Middle frontal gyrus (tissue), 1 donor: ENCODE data around the gene SIRT6.
"Not testable (repeated sequence)": the region's sequence is repeated elsewhere in the genome, so short reads cannot be mapped to it uniquely, and the experiment has no call there.

Experiments used
- DNase-seq: peaks from one replicate; pipeline ENCODE4 v3.0.0-alpha.2; 2015; ENCODE audit warnings: low spot score; ENCODE audit errors: extremely low spot score

Gene SIRT6

DNA sequence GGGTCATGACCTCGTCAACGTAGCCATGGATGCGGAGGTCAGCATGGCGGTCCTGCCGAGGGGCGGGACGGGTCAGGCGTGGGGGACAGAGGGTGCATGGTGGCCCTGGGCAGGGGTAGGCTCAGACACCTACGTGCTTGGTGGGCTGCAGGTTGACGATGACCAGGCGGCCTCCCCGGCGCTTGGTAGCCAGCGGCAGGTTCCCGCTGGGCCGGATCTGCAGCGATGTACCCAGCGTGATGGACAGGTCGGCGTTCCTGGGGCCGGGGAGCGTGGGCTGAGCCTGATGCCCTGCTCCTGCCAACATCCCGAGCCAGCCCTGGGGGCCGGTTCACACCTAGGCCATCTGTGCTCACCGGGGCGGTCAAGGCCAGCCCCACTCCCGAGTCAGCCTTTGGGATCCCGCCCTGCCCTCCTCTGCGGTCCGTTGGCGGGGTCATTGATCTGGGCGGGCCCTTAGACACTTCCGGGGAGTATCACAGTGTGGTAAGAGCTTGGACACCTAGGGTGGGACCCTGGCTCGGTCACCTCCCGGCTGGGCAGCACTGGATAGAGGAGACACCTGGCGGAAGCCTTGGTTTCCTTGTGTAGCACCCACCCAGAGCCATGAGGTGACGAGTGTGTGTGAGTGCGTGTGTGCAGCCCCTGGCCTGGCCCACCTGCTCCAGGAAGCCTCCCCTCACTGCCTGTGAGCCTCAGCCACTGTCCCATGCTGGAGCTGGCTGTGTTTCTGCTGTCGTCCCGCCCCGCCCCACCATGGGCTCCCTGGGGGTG, 7.3 kb downstream of the SIRT6 start:
- DNase-seq, result no peak

DNA sequence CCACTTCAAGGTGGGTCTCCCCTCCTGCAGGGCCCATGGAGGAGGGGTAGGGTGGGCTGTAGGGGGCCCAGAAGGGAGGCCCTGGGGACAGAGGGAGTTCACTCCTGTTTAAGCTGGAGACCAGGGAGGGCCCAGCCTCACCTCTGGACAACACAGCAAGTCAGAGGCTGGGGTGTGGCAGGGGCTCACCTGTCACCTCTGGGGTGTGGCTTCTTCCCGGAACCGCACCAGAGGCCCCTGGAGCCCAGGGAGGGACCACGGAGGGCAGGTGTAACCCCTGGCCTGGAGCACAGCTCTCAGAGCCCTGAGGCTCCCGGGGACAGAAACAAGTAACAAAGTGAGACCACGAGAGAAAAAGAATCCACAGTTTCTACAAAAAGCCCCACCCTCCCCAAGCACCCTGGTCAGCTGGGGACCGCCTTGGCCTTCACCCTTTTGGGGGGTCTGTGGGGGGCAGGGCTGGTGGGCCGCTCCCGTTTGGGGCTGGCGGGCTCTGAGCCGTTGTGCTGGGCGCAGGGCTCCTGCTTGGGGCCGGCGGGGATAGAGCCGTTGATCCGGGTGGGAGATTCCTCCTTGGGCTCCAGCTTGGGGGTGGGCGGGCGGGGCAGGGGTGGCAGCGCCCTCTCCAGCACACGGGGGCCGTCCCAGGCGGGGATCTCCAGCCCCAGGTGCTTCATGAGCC, 8.0 kb downstream of the SIRT6 start:
- DNase-seq, result no peak

- no peak for DNase-seq
Measured at GRCh38 chr19:4173479-4174212, 8.7 kb downstream of the SIRT6 start.

DNA sequence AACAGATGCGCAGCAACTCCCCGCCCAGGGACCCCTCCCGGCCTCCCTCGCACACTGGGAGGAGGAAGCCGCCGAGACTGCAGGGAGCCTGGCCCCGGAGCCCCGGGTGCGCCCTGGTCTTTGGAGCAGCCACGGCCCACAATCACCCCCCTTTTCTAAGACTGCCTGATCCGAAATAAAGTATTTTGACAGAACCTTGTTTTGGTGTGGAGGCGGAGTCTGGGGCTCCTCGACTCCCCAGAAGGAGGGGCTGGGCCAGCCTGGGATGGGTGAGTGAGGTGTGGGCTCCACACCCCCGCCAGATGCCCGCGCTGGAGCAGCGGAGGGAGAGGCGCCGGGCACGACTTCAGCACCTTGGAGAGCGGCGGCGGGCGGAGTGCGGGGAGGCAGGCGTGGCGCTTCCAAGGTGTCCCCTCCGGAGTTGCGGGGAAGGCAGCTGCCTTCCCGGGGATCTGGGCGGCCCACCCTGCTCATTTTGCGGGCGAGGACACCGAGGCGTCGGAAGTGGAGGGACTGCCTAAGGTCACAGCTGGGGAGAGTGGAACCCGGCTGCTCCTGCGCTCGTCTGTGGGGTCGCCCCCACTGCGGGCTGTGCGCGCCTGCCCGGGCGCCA, 9.4 kb downstream of the SIRT6 start:
- no peak for DNase-seq

- no peak for DNase-seq
Measured at GRCh38 chr19:4171676-4172075, 10.7 kb downstream of the SIRT6 start.

DNA sequence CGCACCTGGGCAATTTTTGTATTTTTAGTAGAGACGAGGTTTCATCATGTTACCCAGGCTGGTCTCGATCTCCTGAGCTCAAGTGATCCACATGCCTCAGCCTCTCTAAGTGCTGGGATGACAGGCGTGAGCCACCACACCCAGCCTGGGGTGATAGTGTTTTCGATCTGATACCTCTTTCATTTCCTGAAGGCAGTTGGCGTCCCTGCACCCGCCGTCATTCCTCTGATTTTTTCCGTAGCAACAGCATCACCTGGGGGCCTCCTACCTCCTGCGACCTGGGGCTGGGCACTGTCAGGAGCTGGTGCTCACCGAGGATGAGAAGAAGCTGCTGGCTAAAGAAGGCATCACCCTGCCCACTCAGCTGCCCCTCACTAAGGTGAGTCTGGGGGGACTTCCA, 18.1 kb downstream of the SIRT6 start:
- DNase-seq, result no peak

GRCh38 chr19:4161415-4162077, 20.8 kb downstream of the SIRT6 start:
- no peak for DNase-seq

DNA sequence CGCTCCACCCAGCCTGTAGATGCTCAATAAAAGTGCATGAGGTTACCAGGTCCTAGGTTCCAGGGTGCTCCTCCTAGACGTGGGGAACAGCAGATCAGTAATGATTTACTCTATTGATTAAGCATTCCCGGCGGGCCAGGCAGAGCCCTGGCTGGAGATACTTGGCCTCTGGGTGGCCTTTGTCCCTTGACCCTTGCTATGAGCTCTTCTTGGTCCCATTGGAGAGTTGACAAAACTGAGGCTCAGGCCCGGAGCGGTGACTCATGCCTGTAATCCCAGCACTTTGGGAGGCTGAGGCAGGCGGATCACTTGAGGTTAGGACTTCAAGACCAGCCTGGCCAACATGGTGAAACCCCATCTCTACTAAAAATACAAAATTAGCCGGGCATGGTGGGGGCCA, 24.4 kb downstream of the SIRT6 start:
- not testable (repeated sequence) for DNase-seq

GRCh38 chr19:4157164-4157563, 25.2 kb downstream of the SIRT6 start:
- DNase-seq, result no peak

GRCh38 chr19:4154571-4155312, 27.6 kb downstream of the SIRT6 start:
- DNase-seq, result no peak

DNA sequence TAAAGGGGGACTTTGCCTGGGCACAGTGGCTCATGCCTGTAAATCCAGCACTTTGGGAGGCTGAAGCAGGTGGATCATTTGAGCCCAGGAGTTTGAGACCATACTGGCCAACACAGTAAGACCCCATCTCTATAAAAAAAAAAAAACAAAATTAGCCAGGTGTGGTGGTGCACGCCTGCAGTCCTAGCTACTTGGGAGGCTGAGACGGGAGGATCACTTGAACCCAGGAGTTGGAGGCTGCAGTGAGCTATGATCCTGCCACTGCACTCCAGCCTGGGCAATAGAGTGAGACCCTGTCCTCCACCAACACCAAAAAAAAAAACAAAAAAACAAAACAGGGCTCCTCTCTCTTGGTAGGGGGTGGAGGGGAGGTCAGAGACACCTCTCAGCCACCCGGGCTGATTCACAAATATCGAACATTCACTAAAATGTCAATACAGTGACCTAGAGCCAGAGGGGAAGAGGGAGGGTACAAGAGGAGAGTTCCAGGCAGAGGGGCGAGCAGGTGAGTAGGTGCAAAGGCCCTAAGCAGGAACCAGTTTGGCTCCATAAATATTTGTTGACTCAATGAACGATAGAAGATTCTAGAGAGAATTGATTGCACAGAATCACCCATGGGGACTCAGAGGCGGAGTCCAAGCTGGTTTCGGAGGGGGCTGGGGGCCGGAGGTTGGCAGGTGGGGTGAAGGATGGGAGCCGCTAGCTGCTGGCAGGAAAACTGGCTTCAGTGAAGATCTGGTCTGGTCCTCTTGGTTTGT, 29.9 kb downstream of the SIRT6 start:
- DNase-seq, result no peak

- DNase-seq, result no peak
Measured at GRCh38 chr19:4151623-4152022, 30.7 kb downstream of the SIRT6 start.

DNA sequence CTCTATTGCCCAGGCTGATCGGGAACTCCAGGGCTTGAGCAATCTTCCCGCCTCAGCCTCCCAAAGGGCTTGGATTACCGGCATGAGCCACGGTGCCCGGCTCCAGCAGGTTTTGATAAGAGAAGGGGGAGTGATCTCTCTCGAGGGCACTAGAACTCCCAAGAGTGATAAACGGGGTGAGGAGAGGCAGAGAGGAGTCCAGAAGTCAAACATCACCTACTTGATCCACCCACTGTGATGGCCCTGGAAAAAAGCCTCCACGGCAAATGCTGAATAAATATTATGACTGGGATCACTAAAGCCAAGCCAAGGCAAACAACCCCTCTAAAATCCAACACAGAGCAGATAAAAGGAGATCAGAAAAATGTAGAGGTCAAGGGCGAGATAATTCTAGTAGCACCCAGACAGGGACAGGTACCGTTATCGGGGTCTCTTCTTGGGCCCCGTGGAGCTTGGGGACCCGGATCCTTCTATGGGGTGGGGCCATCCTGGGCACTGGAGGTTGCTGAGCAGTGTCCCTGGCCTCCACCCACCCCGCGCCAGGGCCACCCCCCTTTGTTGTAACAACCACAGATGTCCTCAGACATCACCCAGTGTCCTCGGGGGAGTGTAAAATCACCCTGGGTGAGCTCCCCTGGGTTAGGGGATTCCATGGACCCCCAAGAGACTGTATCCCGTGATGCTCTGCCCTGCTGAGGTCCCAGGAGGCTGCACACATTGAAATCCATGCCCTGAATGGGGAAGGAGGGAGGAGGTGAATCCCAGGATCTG, 32.7 kb downstream of the SIRT6 start:
- DNase-seq, result no peak

DNA sequence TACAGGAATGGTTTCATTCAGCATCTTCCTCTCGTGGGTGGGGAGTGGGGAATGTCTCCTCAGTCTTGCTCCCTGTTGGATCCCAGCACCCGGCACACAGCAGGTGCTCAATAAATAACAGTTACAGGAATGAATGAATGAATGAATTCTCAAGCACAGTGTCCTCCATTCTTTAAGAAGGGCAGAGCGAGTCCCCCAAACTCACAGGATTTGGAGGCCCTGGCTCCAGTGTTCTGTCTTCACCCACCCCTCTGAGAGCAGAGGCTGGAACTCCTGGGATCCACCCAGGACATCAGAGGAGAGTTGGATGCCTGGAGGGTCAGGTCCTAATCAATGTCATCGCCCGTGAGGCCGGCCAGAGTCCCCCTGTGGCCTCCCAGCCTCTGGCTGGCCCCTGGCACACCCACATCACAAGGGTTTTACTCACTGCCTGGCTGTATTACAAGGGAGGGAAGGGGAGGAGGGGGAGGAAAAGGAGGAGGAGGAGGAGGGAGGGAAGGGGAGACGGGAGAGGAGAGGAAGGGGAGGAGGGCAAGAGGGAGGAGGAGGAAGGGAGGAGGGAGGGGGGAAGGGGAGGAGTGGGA, 37.6 kb downstream of the SIRT6 start:
- DNase-seq, result no peak

- not testable (repeated sequence) for DNase-seq
Measured at GRCh38 chr19:4142916-4143315, 39.4 kb downstream of the SIRT6 start.

GRCh38 chr19:4140237-4140711, 42.1 kb downstream of the SIRT6 start:
- DNase-seq, result no peak

- DNase-seq, result peak; percentile 5
Measured at GRCh38 chr19:4139614-4140236, 42.6 kb downstream of the SIRT6 start.

DNA sequence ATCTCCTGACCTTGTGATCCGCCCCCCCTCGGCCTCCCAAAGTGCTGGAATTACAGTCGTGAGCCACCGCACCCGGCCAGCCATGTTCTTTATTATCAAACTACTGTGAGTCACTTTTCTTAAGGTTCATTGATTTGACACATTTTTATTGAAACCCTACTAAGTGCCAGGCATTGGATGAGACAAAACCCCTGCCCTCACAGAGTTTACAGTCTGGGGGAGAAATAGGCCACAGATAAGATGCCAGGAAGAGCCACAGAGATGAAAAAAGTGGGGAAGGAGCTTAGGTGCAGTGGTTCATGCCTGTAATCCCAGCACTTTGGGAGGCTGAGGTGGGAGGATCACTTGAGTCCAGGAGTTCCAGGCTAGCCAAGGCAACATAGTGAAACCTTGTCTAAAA, 43.9 kb downstream of the SIRT6 start:
- DNase-seq, result no peak
